Coronary artery (tissue), 2 donors: ENCODE data around the gene CACNA1G.

ENCODE experiments used
- DNase-seq: peaks from one replicate; pipeline ENCODE4 v3.0.0-alpha.2; 2017; ENCODE audit warnings: low spot score
- H3K27ac ChIP-seq, 2 donors: fragments of 200-600 bp; sonication (generic); one replicate each; pipeline ENCODE4 v1.5.1; 2016 to 2019
- H3K4me3 ChIP-seq: fragments of 200-600 bp; sonication (generic); 2 replicates; pipeline ENCODE4 v1.5.1; 2016; ENCODE audit warnings: mild to moderate bottlenecking, moderate library complexity
- TF ChIP-seq, protein P1 (sequence below): fragments of 200-600 bp; sonication (generic); IDR thresholded peaks from one replicate; pipeline ENCODE4 v1.5.1; 2019; ENCODE audit warnings: antibody characterized with exemption

CACNA1G gene

GRCh38 chr17:50663812-50664374 is 103.4 kb downstream of the CACNA1G start:
- TF ChIP-seq, protein P1, sequence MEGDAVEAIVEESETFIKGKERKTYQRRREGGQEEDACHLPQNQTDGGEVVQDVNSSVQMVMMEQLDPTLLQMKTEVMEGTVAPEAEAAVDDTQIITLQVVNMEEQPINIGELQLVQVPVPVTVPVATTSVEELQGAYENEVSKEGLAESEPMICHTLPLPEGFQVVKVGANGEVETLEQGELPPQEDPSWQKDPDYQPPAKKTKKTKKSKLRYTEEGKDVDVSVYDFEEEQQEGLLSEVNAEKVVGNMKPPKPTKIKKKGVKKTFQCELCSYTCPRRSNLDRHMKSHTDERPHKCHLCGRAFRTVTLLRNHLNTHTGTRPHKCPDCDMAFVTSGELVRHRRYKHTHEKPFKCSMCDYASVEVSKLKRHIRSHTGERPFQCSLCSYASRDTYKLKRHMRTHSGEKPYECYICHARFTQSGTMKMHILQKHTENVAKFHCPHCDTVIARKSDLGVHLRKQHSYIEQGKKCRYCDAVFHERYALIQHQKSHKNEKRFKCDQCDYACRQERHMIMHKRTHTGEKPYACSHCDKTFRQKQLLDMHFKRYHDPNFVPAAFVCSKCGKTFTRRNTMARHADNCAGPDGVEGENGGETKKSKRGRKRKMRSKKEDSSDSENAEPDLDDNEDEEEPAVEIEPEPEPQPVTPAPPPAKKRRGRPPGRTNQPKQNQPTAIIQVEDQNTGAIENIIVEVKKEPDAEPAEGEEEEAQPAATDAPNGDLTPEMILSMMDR: no peak
- no peak for DNase-seq
- Histone ChIP-seq H3K4me3 (no peak overlapping the region), H3K27ac (no peak overlapping the region)

DNA sequence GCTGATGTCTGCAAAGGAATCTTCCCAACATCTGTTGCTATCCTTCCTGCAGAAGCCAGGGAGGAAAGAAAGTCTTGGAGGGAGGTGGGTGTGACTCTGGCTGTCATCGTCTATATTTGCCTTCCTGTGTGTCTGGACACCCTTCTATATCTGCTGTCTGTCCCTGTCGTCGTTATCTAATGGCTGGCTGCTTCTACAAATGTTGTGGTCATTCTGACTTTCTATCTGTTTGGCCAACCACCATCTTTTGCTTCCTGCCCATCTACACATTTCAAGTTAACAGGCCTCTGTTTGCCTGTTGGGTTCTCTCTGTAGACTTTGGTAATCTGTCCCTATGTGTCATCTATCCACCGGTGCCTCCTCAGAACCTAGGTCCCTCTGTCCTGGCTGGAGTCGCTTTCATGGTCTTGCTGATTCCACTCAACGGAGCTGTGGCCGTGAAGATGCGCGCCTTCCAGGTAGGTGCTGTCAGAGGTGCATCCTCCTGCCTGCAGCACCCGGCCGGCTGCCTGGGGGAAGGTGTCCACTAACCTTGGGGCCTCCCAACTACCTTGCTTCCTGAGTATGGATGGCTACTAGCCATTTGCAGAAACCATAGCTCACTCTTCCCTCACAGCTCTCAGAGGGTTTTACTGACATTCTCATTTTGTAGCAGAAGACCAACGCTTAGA is 104.4 kb downstream of the CACNA1G start:
- no peak for DNase-seq
- Histone ChIP-seq H3K27ac (no peak overlapping the region), H3K4me3 (no peak overlapping the region)
- TF ChIP-seq, protein P1: no peak

DNA sequence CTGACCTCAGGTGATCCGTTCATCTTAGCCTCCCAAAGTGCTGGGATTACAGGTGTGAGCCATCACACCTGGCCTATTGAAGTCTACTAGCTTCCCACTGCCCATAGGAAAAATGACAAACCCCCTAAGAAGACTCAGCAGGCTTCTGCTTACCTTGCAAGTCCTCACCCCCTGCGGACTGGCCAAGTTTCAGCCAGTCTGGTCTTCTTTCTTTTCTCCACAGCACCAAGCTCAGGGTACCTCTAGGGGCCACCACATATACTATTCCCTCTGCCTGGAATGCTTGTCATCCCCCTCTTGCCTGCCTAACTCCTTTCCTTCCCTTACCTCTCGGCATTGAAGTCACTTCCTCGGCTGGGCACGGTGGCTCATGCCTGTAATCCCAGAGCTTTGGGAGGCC is 105.3 kb downstream of the CACNA1G start:
- no peak overlapping the region for H3K27ac ChIP-seq
- TF ChIP-seq, protein P1: no peak
- H3K4me3 ChIP-seq: no peak overlapping the region
- no peak for DNase-seq

- Histone ChIP-seq H3K4me3 (no peak overlapping the region), H3K27ac (no peak overlapping the region)
- no peak for DNase-seq
- TF ChIP-seq, protein P1: no peak
Observed at GRCh38 chr17:50666316-50666715, 105.8 kb downstream of the CACNA1G start.

DNA sequence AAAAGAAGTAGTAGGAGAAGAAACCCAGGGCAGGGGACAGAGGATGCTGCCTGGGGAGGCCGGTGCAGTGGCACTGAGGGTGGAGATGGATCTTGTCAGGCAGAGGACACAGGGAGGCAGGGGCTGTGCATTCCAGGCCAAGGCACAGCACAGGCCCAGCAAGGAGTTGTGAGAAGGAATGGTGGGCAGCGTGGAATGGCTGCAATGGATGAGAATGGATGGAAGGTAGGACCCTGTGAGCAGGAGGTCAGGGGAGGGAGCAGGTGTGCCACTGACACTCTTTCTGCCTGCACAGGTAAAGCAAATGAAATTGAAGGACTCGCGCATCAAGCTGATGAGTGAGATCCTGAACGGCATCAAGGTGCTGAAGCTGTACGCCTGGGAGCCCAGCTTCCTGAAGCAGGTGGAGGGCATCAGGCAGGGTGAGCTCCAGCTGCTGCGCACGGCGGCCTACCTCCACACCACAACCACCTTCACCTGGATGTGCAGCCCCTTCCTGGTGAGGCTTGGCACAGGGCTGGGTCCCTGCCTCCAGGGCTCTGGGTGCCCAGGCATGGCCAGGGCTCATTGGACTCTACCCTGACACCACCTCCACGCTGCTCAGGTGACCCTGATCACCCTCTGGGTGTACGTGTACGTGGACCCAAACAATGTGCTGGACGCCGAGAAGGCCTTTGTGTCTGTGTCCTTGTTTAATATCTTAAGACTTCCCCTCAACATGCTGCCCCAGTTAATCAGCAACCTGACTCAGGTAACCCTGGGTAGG is 106.9 kb downstream of the CACNA1G start:
- no peak overlapping the region for H3K4me3 ChIP-seq
- TF ChIP-seq, protein P1: no peak
- DNase-seq: no peak
- no peak overlapping the region for H3K27ac ChIP-seq

GRCh38 chr17:50668025-50668837 is 107.7 kb downstream of the CACNA1G start:
- no peak overlapping the region for H3K27ac ChIP-seq
- no peak for DNase-seq
- H3K4me3 ChIP-seq: no peak overlapping the region
- TF ChIP-seq, protein P1: no peak
